GM23338 (cell line): Measurements from ENCODE around the gene DNAJC17. TPM values are rescaled to one million over a fixed set of nuclear protein-coding genes. Genes with fewer than 3 reads are reported as not detected.

Experiments
- ATAC-seq: fragments of 200-7000 bp; cut with Tn5 transposase; 3 replicates; pipeline ENCODE4 v1.9.1; 2020
- DNase-seq: peaks from one replicate; pipeline ENCODE4 v3.0.0-alpha.2; 2015; ENCODE audit warnings: low spot score
- H2AFZ ChIP-seq: fragments of 200-600 bp; sonication (generic); 2 replicates; pipeline ENCODE4 v1.8.0; 2016; ENCODE audit warnings: antibody characterized with exemption, mild to moderate bottlenecking, moderate library complexity
- H3F3A ChIP-seq: fragments of 200-600 bp; sonication (generic); replicated peaks from 2 replicates; pipeline ENCODE4 v1.8.0; 2017; ENCODE audit warnings: antibody characterized with exemption, mixed run types, low read depth
- H3K27ac ChIP-seq: fragments of 200-600 bp; sonication (generic); 2 replicates; pipeline ENCODE4 v1.6.1; 2016; ENCODE audit warnings: low read depth
- H3K27me3 ChIP-seq: fragments of 200-600 bp; sonication (generic); 2 replicates; pipeline ENCODE4 v1.8.0; 2016; ENCODE audit warnings: mild to moderate bottlenecking, mixed run types, moderate library complexity; ENCODE audit not compliant: insufficient read depth
- H3K36me3 ChIP-seq: fragments of 200-600 bp; sonication (generic); 2 replicates; pipeline ENCODE4 v1.8.0; 2016; ENCODE audit warnings: mild to moderate bottlenecking; ENCODE audit not compliant: insufficient read depth
- H3K4me1 ChIP-seq: fragments of 200-600 bp; sonication (generic); 2 replicates; pipeline ENCODE4 v1.8.0; 2016; ENCODE audit warnings: mild to moderate bottlenecking, moderate library complexity; ENCODE audit not compliant: insufficient read depth
- H3K4me2 ChIP-seq: fragments of 200-600 bp; sonication (generic); 2 replicates; pipeline ENCODE4 v1.7.1; 2017; ENCODE audit warnings: mixed run types
- H3K4me3 ChIP-seq: fragments of 200-600 bp; sonication (generic); 2 replicates; pipeline ENCODE4 v1.6.1; 2016; ENCODE audit warnings: mixed run types
- H3K79me2 ChIP-seq: fragments of 200-600 bp; sonication (generic); replicated peaks from 2 replicates; pipeline ENCODE4 v1.8.0; 2017; ENCODE audit warnings: mild to moderate bottlenecking; ENCODE audit not compliant: insufficient read depth
- H3K9me2 ChIP-seq: fragments of 200-600 bp; sonication (generic); 2 replicates; pipeline ENCODE4 v1.8.0; 2017; ENCODE audit not compliant: insufficient read depth
- H4K20me1 ChIP-seq: fragments of 200-600 bp; sonication (generic); replicated peaks from 2 replicates; pipeline ENCODE4 v1.8.0; 2017; ENCODE audit warnings: mild to moderate bottlenecking; ENCODE audit not compliant: insufficient read depth
- H3K27ac Mint-ChIP-seq: 2 replicates; pipeline ENCODE4 v1.8.0; 2020; ENCODE audit warnings: inconsistent platforms, mild to moderate bottlenecking, moderate library complexity, mixed read lengths
- H3K27me3 Mint-ChIP-seq: 3 replicates; pipeline ENCODE4 v1.8.0; 2022; ENCODE audit warnings: low read depth, mild to moderate bottlenecking, moderate library complexity, mixed read lengths, inconsistent platforms; ENCODE audit not compliant: insufficient read depth, poor library complexity
- H3K36me3 Mint-ChIP-seq: 3 replicates; pipeline ENCODE4 v1.8.0; 2021; ENCODE audit warnings: low read depth, mild to moderate bottlenecking, inconsistent platforms, moderate library complexity, mixed read lengths
- H3K4me1 Mint-ChIP-seq: 3 replicates; pipeline ENCODE4 v1.8.0; 2020; ENCODE audit warnings: mild to moderate bottlenecking, inconsistent platforms, mixed read lengths
- H3K4me3 Mint-ChIP-seq: 3 replicates; pipeline ENCODE4 v1.8.0; 2021; ENCODE audit warnings: moderate library complexity, mild to moderate bottlenecking, inconsistent platforms, mixed read lengths
- H3K9me3 Mint-ChIP-seq: 3 replicates; pipeline ENCODE4 v1.8.0; 2020; ENCODE audit warnings: moderate library complexity, mild to moderate bottlenecking, inconsistent platforms, mixed read lengths
- EZH2phosphoT487 ChIP-seq: fragments of 200-600 bp; sonication (generic); IDR thresholded peaks from one replicate; pipeline ENCODE4 v1.8.1; 2018; ENCODE audit warnings: antibody characterized with exemption; ENCODE audit not compliant: unreplicated experiment
- JUNB ChIP-seq: IDR thresholded peaks from one replicate; pipeline ENCODE4 v1.6.1; 2016; ENCODE audit warnings: antibody characterized with exemption; ENCODE audit not compliant: unreplicated experiment
- NANOG ChIP-seq: IDR thresholded peaks from 2 replicates; pipeline ENCODE4 v1.6.1; 2016; ENCODE audit warnings: antibody characterized with exemption, borderline replicate concordance
- ZNF114 ChIP-seq: fragments of 250-450 bp; sonication (Bioruptor Pico); IDR thresholded peaks from 2 replicates; pipeline ENCODE4 v1.5.0; 2020; ENCODE audit warnings: mild to moderate bottlenecking, moderate library complexity
- polyA plus RNA-seq: library from polyadenylated mRNA; unstranded; fragments of >200 nt; fragmentation: Nextera tagmentation; extraction: Ambion mirVana; gene quantifications from 2 replicates; pipeline ENCODE4 v1.2.1, GENCODE V29; 2016
- total RNA-seq: library from RNA; depleted of rRNA; stranded (reverse); fragments of >200 nt; shearing (Covaris generic); gene quantifications from 2 replicates; pipeline ENCODE4 v1.2.3, GENCODE V29; 2014
- TF ChIP-seq, protein P1 (sequence below): IDR thresholded peaks from one replicate; pipeline ENCODE4 v1.6.1; 2018; ENCODE audit warnings: antibody characterized with exemption; ENCODE audit not compliant: unreplicated experiment
- TF ChIP-seq, protein P2 (sequence below): fragments of 250-450 bp; sonication (Bioruptor Pico); IDR thresholded peaks from 2 replicates; pipeline ENCODE4 v1.5.0; 2020; ENCODE audit warnings: mild to moderate bottlenecking, moderate library complexity
- TF ChIP-seq, protein P3 (sequence below), 2 experiments: fragments of 200-600 bp in 1 of 2; sonication (generic) in 1 of 2; conservative IDR thresholded peaks; 2 replicates each; pipeline versions ENCODE4 v1.5.1 to v1.6.1; 2016 to 2017; ENCODE audit warnings: antibody characterized with exemption in 2 of 2, low read depth in 2 of 2, mild to moderate bottlenecking in 2 of 2, moderate library complexity in 1 of 2

Gene DNAJC17
- total and polyA plus RNA-seq, 2 experiments from 2014 or later, result 23.0 to 77.6 TPM

DNA sequence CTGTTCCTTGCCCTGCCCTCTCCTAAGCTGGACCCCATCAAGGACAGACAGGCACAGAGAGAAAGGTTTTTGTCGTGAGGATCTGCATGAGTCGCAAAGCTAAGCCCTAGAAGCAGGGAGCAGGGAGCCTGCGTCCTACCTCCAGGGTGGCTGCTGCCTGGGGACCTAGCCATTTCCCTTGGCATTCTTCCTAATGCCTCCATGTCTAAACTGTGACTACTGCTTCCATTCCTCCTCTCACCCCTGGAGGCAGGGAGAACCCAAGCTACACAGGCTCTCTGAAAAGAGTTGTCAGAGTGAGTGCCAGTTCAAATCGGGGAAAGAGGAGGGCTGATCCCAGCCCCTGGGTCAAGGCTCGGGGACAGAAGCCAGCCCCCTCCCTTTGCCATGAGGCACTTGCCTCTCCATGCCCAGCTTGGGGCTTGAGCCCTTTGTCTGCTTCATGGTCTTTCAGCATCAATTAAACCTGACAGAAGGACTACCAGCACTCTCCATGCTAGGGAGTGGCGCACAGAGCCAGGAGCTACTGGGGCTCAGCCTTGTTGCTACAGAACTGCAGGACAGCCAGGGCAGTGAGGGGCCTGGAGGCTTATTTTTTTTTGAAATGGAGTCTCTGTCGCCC lies 41.0 kb downstream of the DNAJC17 start:
- peak overlapping the region; percentile 70 for H3K27ac Mint-ChIP-seq

More for the DNA sequence above, 41.0 kb downstream of the DNAJC17 start:
- Histone ChIP-seq H3K79me2 (no peaks in the 10 kb centered on the region), H3K27me3 (0 out of 2 replicates have a peak, but pooled peaks cover 4% of the 10 kb centered on the region), H3K4me1 (peaks cover 23% of the 10 kb centered on the region), H4K20me1 (no peaks in the 10 kb centered on the region), H3K4me2 (peak overlapping the region; percentile 21; the same call in 1 of the 2 replicates), H3F3A (peaks cover 15% of the 10 kb centered on the region), H3K9me2 (no peaks in the 10 kb centered on the region), H3K27ac (no peak overlapping the region; the same call in 1 of the 2 replicates), H2AFZ (no peak overlapping the region), H3K36me3 (no peaks in the 10 kb centered on the region), H3K4me3 (0 out of 2 replicates have a peak overlapping the region, but pooled peaks have one; percentile 12)
- DNase-seq, result no peak
- H3K4me1 Mint-ChIP-seq, result peaks cover 41% of the 10 kb centered on the region
- TF ChIP-seq, protein P1, sequence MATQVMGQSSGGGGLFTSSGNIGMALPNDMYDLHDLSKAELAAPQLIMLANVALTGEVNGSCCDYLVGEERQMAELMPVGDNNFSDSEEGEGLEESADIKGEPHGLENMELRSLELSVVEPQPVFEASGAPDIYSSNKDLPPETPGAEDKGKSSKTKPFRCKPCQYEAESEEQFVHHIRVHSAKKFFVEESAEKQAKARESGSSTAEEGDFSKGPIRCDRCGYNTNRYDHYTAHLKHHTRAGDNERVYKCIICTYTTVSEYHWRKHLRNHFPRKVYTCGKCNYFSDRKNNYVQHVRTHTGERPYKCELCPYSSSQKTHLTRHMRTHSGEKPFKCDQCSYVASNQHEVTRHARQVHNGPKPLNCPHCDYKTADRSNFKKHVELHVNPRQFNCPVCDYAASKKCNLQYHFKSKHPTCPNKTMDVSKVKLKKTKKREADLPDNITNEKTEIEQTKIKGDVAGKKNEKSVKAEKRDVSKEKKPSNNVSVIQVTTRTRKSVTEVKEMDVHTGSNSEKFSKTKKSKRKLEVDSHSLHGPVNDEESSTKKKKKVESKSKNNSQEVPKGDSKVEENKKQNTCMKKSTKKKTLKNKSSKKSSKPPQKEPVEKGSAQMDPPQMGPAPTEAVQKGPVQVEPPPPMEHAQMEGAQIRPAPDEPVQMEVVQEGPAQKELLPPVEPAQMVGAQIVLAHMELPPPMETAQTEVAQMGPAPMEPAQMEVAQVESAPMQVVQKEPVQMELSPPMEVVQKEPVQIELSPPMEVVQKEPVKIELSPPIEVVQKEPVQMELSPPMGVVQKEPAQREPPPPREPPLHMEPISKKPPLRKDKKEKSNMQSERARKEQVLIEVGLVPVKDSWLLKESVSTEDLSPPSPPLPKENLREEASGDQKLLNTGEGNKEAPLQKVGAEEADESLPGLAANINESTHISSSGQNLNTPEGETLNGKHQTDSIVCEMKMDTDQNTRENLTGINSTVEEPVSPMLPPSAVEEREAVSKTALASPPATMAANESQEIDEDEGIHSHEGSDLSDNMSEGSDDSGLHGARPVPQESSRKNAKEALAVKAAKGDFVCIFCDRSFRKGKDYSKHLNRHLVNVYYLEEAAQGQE, result no peak
- no peak for TF ChIP-seq EZH2phosphoT487
- no peak for TF ChIP-seq NANOG
- no peak for TF ChIP-seq JUNB
- TF ChIP-seq ZNF114 (CRISPR knock-in tag), result no peak
- TF ChIP-seq, protein P2, sequence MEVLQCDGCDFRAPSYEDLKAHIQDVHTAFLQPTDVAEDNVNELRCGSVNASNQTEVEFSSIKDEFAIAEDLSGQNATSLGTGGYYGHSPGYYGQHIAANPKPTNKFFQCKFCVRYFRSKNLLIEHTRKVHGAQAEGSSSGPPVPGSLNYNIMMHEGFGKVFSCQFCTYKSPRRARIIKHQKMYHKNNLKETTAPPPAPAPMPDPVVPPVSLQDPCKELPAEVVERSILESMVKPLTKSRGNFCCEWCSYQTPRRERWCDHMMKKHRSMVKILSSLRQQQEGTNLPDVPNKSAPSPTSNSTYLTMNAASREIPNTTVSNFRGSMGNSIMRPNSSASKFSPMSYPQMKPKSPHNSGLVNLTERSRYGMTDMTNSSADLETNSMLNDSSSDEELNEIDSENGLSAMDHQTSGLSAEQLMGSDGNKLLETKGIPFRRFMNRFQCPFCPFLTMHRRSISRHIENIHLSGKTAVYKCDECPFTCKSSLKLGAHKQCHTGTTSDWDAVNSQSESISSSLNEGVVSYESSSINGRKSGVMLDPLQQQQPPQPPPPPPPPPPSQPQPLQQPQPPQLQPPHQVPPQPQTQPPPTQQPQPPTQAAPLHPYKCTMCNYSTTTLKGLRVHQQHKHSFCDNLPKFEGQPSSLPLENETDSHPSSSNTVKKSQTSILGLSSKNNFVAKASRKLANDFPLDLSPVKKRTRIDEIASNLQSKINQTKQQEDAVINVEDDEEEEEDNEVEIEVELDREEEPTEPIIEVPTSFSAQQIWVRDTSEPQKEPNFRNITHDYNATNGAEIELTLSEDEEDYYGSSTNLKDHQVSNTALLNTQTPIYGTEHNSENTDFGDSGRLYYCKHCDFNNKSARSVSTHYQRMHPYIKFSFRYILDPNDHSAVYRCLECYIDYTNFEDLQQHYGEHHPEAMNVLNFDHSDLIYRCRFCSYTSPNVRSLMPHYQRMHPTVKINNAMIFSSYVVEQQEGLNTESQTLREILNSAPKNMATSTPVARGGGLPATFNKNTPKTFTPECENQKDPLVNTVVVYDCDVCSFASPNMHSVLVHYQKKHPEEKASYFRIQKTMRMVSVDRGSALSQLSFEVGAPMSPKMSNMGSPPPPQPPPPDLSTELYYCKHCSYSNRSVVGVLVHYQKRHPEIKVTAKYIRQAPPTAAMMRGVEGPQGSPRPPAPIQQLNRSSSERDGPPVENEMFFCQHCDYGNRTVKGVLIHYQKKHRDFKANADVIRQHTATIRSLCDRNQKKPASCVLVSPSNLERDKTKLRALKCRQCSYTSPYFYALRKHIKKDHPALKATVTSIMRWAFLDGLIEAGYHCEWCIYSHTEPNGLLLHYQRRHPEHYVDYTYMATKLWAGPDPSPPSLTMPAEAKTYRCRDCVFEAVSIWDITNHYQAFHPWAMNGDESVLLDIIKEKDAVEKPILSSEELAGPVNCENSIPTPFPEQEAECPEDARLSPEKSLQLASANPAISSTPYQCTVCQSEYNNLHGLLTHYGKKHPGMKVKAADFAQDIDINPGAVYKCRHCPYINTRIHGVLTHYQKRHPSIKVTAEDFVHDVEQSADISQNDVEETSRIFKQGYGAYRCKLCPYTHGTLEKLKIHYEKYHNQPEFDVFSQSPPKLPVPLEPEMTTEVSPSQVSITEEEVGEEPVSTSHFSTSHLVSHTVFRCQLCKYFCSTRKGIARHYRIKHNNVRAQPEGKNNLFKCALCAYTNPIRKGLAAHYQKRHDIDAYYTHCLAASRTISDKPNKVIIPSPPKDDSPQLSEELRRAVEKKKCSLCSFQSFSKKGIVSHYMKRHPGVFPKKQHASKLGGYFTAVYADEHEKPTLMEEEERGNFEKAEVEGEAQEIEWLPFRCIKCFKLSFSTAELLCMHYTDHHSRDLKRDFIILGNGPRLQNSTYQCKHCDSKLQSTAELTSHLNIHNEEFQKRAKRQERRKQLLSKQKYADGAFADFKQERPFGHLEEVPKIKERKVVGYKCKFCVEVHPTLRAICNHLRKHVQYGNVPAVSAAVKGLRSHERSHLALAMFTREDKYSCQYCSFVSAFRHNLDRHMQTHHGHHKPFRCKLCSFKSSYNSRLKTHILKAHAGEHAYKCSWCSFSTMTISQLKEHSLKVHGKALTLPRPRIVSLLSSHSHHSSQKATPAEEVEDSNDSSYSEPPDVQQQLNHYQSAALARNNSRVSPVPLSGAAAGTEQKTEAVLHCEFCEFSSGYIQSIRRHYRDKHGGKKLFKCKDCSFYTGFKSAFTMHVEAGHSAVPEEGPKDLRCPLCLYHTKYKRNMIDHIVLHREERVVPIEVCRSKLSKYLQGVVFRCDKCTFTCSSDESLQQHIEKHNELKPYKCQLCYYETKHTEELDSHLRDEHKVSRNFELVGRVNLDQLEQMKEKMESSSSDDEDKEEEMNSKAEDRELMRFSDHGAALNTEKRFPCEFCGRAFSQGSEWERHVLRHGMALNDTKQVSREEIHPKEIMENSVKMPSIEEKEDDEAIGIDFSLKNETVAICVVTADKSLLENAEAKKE (CRISPR knock-in tag), result no peak
- TF ChIP-seq, protein P3, sequence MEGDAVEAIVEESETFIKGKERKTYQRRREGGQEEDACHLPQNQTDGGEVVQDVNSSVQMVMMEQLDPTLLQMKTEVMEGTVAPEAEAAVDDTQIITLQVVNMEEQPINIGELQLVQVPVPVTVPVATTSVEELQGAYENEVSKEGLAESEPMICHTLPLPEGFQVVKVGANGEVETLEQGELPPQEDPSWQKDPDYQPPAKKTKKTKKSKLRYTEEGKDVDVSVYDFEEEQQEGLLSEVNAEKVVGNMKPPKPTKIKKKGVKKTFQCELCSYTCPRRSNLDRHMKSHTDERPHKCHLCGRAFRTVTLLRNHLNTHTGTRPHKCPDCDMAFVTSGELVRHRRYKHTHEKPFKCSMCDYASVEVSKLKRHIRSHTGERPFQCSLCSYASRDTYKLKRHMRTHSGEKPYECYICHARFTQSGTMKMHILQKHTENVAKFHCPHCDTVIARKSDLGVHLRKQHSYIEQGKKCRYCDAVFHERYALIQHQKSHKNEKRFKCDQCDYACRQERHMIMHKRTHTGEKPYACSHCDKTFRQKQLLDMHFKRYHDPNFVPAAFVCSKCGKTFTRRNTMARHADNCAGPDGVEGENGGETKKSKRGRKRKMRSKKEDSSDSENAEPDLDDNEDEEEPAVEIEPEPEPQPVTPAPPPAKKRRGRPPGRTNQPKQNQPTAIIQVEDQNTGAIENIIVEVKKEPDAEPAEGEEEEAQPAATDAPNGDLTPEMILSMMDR (conservative IDR thresholded peaks at IDR 0.05; ENCODE audit: low read depth in 2 of 2), result no peak
- peaks cover 23% of the 10 kb centered on the region for H3K27me3 Mint-ChIP-seq
- no peaks in the 10 kb centered on the region for H3K36me3 Mint-ChIP-seq
- ATAC-seq, result no peak
- no peak overlapping the region; the same call in 2 of the 3 replicates for H3K4me3 Mint-ChIP-seq
- H3K9me3 Mint-ChIP-seq, result no peaks in the 10 kb centered on the region
